Left lung (tissue), 10 donors: ENCODE results near the gene BAHCC1. TPM values are rescaled to one million over a fixed set of nuclear protein-coding genes. Genes with fewer than 3 reads are reported as not detected.

Experiments used
- ATAC-seq: fragments of 200-7000 bp; cut with Tn5 transposase; one replicate; pipeline ENCODE4 v1.9.1; 2020; ENCODE audit warnings: moderate library complexity
- DNase-seq, 4 donors: peaks; one replicate each; pipeline ENCODE4 v3.0.0-alpha.2; 2013 to 2020
- H3K27ac ChIP-seq, 2 donors: fragments of 200-600 bp; sonication (generic) in 1 of 2; one replicate each; pipeline versions ENCODE4 v1.5.0 to v1.8.0; 2020 to 2021
- H3K27me3 ChIP-seq, 2 donors: fragments of 200-600 bp; sonication (generic) in 1 of 2; one replicate each; pipeline versions ENCODE4 v1.5.0 to v1.8.0; 2020 to 2021
- H3K36me3 ChIP-seq, 2 donors: fragments of 200-600 bp; sonication (generic) in 1 of 2; one replicate each; pipeline versions ENCODE4 v1.5.0 to v1.8.0; 2020 to 2021
- H3K4me1 ChIP-seq, 2 donors: fragments of 200-600 bp; one replicate each; pipeline ENCODE4 v1.8.0; 2021
- H3K4me3 ChIP-seq, 2 donors: fragments of 200-600 bp; sonication (generic) in 1 of 2; one replicate each; pipeline versions ENCODE4 v1.5.0 to v1.8.0; 2020 to 2021; ENCODE audit warnings: mild to moderate bottlenecking in 1 of 2
- H3K9me3 ChIP-seq, 2 donors: fragments of 200-600 bp; sonication (generic) in 1 of 2; one replicate each; pipeline versions ENCODE4 v1.5.0 to v1.8.0; 2020 to 2021
- CTCF ChIP-seq, 2 donors: fragments of 200-600 bp; sonication (generic) in 1 of 2; IDR thresholded peaks; one replicate each; pipeline versions ENCODE4 v1.5.0 to v1.8.0; 2021; ENCODE audit warnings: antibody characterized with exemption in 2 of 2
- intact Hi-C, 2 donors: fragments of 100-400 bp; cut with DNase I; formaldehyde crosslinking; loops; one replicate each; pipeline versions ENCODE4 v1.11.2 to v1.14.2; 2022
- polyA plus RNA-seq, 6 donors: library from polyadenylated mRNA; unstranded; fragments of 120-200 nt; gene quantifications; one replicate each; pipeline ENCODE4 v1.2.1, GENCODE V29; 2013; ENCODE audit not compliant: insufficient read length in 6 of 6
- total RNA-seq, 2 donors: library from RNA; stranded (reverse); fragmentation: NEBNext Ultra II Directional; extraction: Animal tissue kit (Norgen Biotek cat#: 25700); gene quantifications; one replicate each; pipeline ENCODE4 v1.2.1, GENCODE V29; 2021
- donor health status: DM: no; HTN: yes; CAD: no.
- donor health status: DM: no; HTN: no; CAD: no.

The BAHCC1 gene
- total and polyA plus RNA-seq, 8 donors, result 13.6 to 28.5 (median 21.4) TPM

GRCh38 chr17:81374890-81375289, 20.4 kb upstream of the BAHCC1 start:
- intact Hi-C loops, result no loop called here
- Histone ChIP-seq H3K36me3 (no peaks in the 10 kb centered on the region), H3K4me1 (peaks cover 0 to 21% of the 10 kb centered on the region in 2 donors), H3K9me3 (no peaks in the 10 kb centered on the region), H3K27me3 (no peaks in the 10 kb centered on the region), H3K27ac (no peak overlapping the region), H3K4me3 (no peak overlapping the region)
- no peak for DNase-seq
- TF ChIP-seq CTCF (IDR thresholded peaks at IDR 0.05), result no peak
- ATAC-seq, result no peak

DNA sequence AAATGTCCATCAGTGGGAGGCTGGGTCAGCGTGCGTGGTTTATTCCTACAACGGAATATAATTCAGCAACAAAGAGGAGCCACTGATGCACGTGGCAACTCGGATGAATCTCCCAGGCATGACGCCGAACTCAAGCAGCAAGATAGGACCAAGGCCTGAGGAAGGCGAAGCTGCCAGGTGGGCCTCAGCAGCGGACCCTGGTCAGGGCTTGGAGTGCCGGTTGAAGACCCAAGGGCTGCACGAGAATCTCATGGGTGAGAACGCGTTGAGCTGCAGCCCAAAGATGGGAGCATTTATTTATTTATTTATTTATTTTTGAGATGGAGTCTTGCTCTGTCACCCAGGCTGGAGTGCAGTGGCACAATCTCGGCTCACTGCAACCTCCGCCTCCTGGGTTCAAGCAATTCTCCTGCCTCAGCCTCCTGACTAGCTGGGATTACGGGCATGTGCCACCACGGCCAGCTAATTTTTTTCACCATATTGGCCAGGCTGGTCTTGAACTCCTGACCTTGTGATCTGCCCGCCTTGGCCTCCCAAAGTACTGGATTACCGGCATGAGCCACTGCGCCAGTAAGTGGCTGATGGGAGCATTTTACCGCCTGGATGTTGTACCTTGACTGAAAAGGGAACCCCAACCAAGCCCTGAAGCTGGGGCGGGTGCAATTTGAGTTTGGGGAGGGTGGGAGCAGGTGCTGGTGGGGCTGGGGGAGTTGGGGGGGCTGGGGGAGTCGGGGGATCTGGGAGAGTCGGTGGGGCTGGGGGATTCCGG, 18.1 kb upstream of the BAHCC1 start:
- peaks cover 0 to 18% of the 10 kb centered on the region in 2 donors for H3K4me1 ChIP-seq
- TF ChIP-seq CTCF (IDR thresholded peaks at IDR 0.05), result no peak
- no peaks in the 10 kb centered on the region for H3K27me3 ChIP-seq
- H3K36me3 ChIP-seq, result no peaks in the 10 kb centered on the region
- H3K27ac ChIP-seq, result no peak overlapping the region
- DNase-seq (no peak), ATAC-seq (no peak)
- no peak overlapping the region for H3K4me3 ChIP-seq
- no peaks in the 10 kb centered on the region for H3K9me3 ChIP-seq
- intact Hi-C loops, result no loop called here

- Histone ChIP-seq H3K27ac (no peak overlapping the region), H3K27me3 (no peaks in the 10 kb centered on the region), H3K36me3 (no peaks in the 10 kb centered on the region), H3K9me3 (no peaks in the 10 kb centered on the region), H3K4me1 (no peaks in the 10 kb centered on the region), H3K4me3 (no peak overlapping the region)
- ATAC-seq (no peak), DNase-seq (no peak)
- intact Hi-C loops, result no loop called here
- no peak for TF ChIP-seq CTCF (IDR thresholded peaks at IDR 0.05)
These were observed 16.2 kb upstream of the BAHCC1 start for GRCh38 chr17:81378941-81379511.

DNA sequence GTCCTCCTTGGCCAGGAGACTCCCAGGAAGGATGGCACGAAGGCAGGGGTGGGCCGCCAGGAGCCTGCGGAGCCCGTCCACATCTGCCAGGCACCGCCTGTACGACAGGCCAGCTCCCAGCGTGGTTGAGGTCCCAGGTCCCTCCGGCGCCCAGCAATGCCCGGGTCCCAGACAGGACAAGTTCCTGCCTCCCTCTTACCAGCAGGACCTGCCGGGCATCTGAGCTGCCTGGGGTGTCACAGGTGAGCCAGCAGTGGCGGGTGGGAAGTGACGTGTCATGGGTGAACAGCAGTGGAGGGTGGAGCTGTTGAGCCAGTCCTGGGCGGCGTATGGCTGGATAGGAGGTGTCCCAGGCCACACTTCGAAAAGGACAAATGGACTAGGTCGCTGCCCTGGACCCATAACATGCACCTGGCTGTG, 15.7 kb upstream of the BAHCC1 start:
- ATAC-seq, result peak; percentile 89
- DNase-seq, result no peak
- intact Hi-C loops, result no loop called here

More for the DNA sequence above, 15.7 kb upstream of the BAHCC1 start:
- no peaks in the 10 kb centered on the region for H3K36me3 ChIP-seq
- H3K27ac ChIP-seq, result no peak overlapping the region
- no peaks in the 10 kb centered on the region for H3K4me1 ChIP-seq
- H3K4me3 ChIP-seq, result no peak overlapping the region
- H3K27me3 ChIP-seq, result peaks cover 0 to 2% of the 10 kb centered on the region in 2 donors
- peak in 1 of 2 donors; percentile 7 for TF ChIP-seq CTCF (IDR thresholded peaks at IDR 0.05)
- H3K9me3 ChIP-seq, result no peaks in the 10 kb centered on the region
